Right lobe of liver (tissue), 6 donors: ENCODE measurements around the gene CTNND2. TPM values are rescaled to one million over a fixed set of nuclear protein-coding genes. Genes with fewer than 3 reads are reported as not detected.
A peak's percentile ranks its signal among the peaks of the same experiment; 100 is the strongest.

Experiments
- ATAC-seq, 4 donors: fragments of 200-7000 bp; cut with Tn5 transposase; one replicate each; pipeline ENCODE4 v1.9.1; 2020; ENCODE audit warnings: mild to moderate bottlenecking in 4 of 4, moderate library complexity in 4 of 4
- DNase-seq, 3 donors: peaks; one replicate each; pipeline ENCODE4 v3.0.0-alpha.2; 2020
- H3K27ac ChIP-seq, 3 donors: fragments of 200-600 bp; one replicate each; pipeline ENCODE4 v1.8.0; 2022
- H3K27me3 ChIP-seq, 2 donors: fragments of 200-600 bp; one replicate each; pipeline ENCODE4 v1.8.0; 2022
- H3K36me3 ChIP-seq, 4 donors: fragments of 200-600 bp; sonication (generic) in 1 of 4; one replicate each; pipeline versions ENCODE4 v1.5.1 to v1.8.0; 2017 to 2022; ENCODE audit warnings: control low read depth in 1 of 4
- H3K4me1 ChIP-seq, 4 donors: fragments of 200-600 bp; sonication (generic) in 1 of 4; one replicate each; pipeline versions ENCODE4 v1.5.1 to v1.8.0; 2017 to 2022; ENCODE audit warnings: control low read depth in 1 of 4
- H3K4me3 ChIP-seq, 3 donors: fragments of 200-600 bp; one replicate each; pipeline ENCODE4 v1.8.0; 2022
- H3K9me3 ChIP-seq, 4 donors: fragments of 200-600 bp; sonication (generic) in 1 of 4; one replicate each; pipeline versions ENCODE4 v1.5.1 to v1.8.0; 2017 to 2022; ENCODE audit warnings: control low read depth in 1 of 4
- POLR2A ChIP-seq: fragments of 450-650 bp; IDR thresholded peaks from one replicate; pipeline ENCODE4 v1.6.1; 2017; ENCODE audit warnings: antibody characterized with exemption, mild to moderate bottlenecking
- WGBS: methylation state at CpG from one replicate; pipeline ENCODE4 v1.1.6; 2018; ENCODE audit warnings: low coverage, low lambda C conversion rate; ENCODE audit not compliant: insufficient coverage; ENCODE audit errors: missing lambda C conversion rate; 5-methylcytosine and 5-hydroxymethylcytosine counted together
- intact Hi-C, 2 donors: fragments of 100-400 bp; cut with DNase I; formaldehyde crosslinking; loops; one replicate each; pipeline versions ENCODE4 v1.11.2 to v1.14.1; 2022
- total RNA-seq, 6 experiments: library from RNA; depleted of rRNA in 2 of 6; stranded (reverse); fragments of >200 nt in 2 of 6; fragmentation: NEBNext Ultra II Directional in 3 of 6; extraction: Animal tissue kit (Norgen Biotek cat#: 25700) in 3 of 6; gene quantifications; one replicate each; pipeline versions ENCODE4 v1.1.0 to v1.2.4, GENCODE V29; 2016 to 2023
- TF ChIP-seq, protein P1 (sequence below), 4 donors: fragments of 200-600 bp in 3 of 4; fragments of 450-650 bp in 1 of 4; IDR thresholded peaks; one replicate each; pipeline versions ENCODE4 v1.5.1 to v1.8.0; 2016 to 2022; ENCODE audit warnings: antibody characterized with exemption in 4 of 4, mild to moderate bottlenecking in 2 of 4
- donor health status: DM: no; HTN: yes; CAD: no.
- donor health status: DM: no; HTN: no; CAD: no.
- donor health status: DM: no; HTN: no; CAD: no.
- donor health status: DM: no; HTN: yes; CAD: no.
- donor health status: DM: no; HTN: yes; CAD: no.

Gene CTNND2
- total RNA-seq, 6 experiments from 2014 or later = 0.06 to 1.5 (median 1.1) TPM

- TF ChIP-seq POLR2A = no peak
- TF ChIP-seq, protein P1, sequence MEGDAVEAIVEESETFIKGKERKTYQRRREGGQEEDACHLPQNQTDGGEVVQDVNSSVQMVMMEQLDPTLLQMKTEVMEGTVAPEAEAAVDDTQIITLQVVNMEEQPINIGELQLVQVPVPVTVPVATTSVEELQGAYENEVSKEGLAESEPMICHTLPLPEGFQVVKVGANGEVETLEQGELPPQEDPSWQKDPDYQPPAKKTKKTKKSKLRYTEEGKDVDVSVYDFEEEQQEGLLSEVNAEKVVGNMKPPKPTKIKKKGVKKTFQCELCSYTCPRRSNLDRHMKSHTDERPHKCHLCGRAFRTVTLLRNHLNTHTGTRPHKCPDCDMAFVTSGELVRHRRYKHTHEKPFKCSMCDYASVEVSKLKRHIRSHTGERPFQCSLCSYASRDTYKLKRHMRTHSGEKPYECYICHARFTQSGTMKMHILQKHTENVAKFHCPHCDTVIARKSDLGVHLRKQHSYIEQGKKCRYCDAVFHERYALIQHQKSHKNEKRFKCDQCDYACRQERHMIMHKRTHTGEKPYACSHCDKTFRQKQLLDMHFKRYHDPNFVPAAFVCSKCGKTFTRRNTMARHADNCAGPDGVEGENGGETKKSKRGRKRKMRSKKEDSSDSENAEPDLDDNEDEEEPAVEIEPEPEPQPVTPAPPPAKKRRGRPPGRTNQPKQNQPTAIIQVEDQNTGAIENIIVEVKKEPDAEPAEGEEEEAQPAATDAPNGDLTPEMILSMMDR (IDR thresholded peaks at IDR 0.05) = no peak
- no peaks in the 10 kb centered on the region for H3K27me3 ChIP-seq
- peak; percentile 8 to 67 (median 42) for ATAC-seq
- peak overlapping the region in 1 of 3 donors; percentile 75 for H3K27ac ChIP-seq
- H3K36me3 ChIP-seq = no peaks in the 10 kb centered on the region
- WGBS = 44% methylated on average over 1 of the region's 1 CpG
- no peak overlapping the region for H3K4me3 ChIP-seq
- intact Hi-C loops = no loop called here
- no peak for DNase-seq
- peaks cover 0 to 23% (median 13%) of the 10 kb centered on the region in 4 donors for H3K4me1 ChIP-seq
- no peaks in the 10 kb centered on the region for H3K9me3 ChIP-seq
Measured at GRCh38 chr5:11734369-11734768, 169.9 kb downstream of the CTNND2 start.

DNA sequence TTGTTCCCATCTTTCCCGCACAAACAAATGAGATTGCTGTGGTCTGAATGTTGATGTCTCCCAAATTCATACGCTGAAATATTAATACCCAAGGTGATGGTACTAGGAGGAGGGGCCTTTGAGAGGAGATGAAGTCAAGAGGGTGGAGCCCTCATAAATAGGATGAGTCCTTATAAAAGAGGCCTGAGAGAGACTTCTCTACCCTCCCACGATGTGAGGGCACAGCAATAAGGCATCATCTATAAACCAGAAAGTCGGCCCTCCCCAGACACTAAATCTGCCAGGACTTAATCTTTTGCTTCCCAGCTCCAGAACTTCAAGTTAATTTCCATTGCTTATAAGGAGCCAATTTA, 170.4 kb downstream of the CTNND2 start:
- no peaks in the 10 kb centered on the region for H3K27me3 ChIP-seq
- peak; percentile 5 to 16 (median 6) for ATAC-seq
- H3K4me1 ChIP-seq = peaks cover 0 to 23% (median 13%) of the 10 kb centered on the region in 4 donors
- H3K9me3 ChIP-seq = no peaks in the 10 kb centered on the region
- 42% methylated on average over 4 of the region's 4 CpGs for WGBS
- no peaks in the 10 kb centered on the region for H3K36me3 ChIP-seq
- H3K4me3 ChIP-seq = no peak overlapping the region
- DNase-seq = no peak
- TF ChIP-seq POLR2A = no peak
- TF ChIP-seq, protein P1 (IDR thresholded peaks at IDR 0.05) = no peak
- intact Hi-C loops = no loop called here
- peak overlapping the region in 1 of 3 donors; percentile 75 for H3K27ac ChIP-seq

GRCh38 chr5:11733185-11733839, 170.9 kb downstream of the CTNND2 start:
- DNase-seq = no peak
- WGBS = 9% methylated on average over 2 of the region's 2 CpGs
- intact Hi-C loops = no loop called here
- no peak for TF ChIP-seq POLR2A
- TF ChIP-seq, protein P1 (IDR thresholded peaks at IDR 0.05) = no peak
- H3K4me1 ChIP-seq = peaks cover 0 to 23% (median 13%) of the 10 kb centered on the region in 4 donors
- H3K9me3 ChIP-seq = no peaks in the 10 kb centered on the region
- no peaks in the 10 kb centered on the region for H3K36me3 ChIP-seq
- H3K27me3 ChIP-seq = no peaks in the 10 kb centered on the region
- ATAC-seq = peak; percentile 85 to 90 (median 88)
- H3K27ac ChIP-seq = peak overlapping the region in 1 of 3 donors; percentile 75
- no peak overlapping the region for H3K4me3 ChIP-seq

DNA sequence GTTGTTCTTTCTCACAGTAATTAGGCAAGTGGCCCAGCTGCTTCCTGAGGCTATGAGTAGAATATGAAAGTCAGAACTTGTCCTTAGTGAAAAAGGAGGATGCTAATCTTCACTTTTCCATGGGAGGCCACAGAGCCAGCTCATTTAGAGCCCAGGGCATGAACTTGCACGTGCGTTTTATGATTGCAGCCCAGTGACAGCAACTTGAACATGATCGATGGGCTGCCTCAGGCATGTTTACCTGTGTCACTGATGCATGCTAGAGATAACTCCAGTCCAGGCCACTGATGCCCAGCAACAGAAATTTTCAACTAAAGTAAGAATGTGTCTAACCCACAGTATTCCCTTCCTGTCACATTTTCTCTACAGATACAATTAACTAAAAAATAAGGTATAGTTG, 179.3 kb downstream of the CTNND2 start:
- DNase-seq (no peak), ATAC-seq (peak in 2 of 4 donors; percentile 28 to 41)
- Histone ChIP-seq H3K27me3 (no peaks in the 10 kb centered on the region), H3K36me3 (no peaks in the 10 kb centered on the region), H3K9me3 (no peaks in the 10 kb centered on the region), H3K27ac (no peak overlapping the region), H3K4me1 (no peaks in the 10 kb centered on the region), H3K4me3 (no peak overlapping the region)
- TF ChIP-seq, protein P1 (IDR thresholded peaks at IDR 0.05) = no peak
- TF ChIP-seq POLR2A = no peak
- intact Hi-C loops = no loop called here
- 21% methylated on average over 3 of the region's 3 CpGs for WGBS
